HUES64 (cell line): ENCODE data around the gene NAP1L1.

Source experiments
- H3K27ac ChIP-seq: 2 replicates; pipeline ENCODE4 v1.7.0; 2013; ENCODE audit warnings: low read depth, low read length, inconsistent platforms
- H3K27me3 ChIP-seq: 2 replicates; pipeline ENCODE4 v1.6.1; 2013; ENCODE audit warnings: mild to moderate bottlenecking, low read length; ENCODE audit not compliant: insufficient read depth
- H3K36me3 ChIP-seq: 2 replicates; pipeline ENCODE4 v1.6.1; 2013; ENCODE audit warnings: mild to moderate bottlenecking, low read length; ENCODE audit not compliant: insufficient read depth
- H3K4me1 ChIP-seq: 2 replicates; pipeline ENCODE4 v1.6.1; 2013; ENCODE audit warnings: mild to moderate bottlenecking, low read length, moderate library complexity; ENCODE audit not compliant: insufficient read depth
- H3K4me3 ChIP-seq: 2 replicates; pipeline ENCODE4 v1.5.1; 2013; ENCODE audit warnings: mild to moderate bottlenecking, low read length, moderate library complexity
- H3K9ac ChIP-seq: 2 replicates; pipeline ENCODE4 v1.6.1; 2013; ENCODE audit warnings: mild to moderate bottlenecking, low read depth, low read length
- H3K9me3 ChIP-seq: 2 replicates; pipeline ENCODE4 v1.6.1; 2013; ENCODE audit warnings: low read depth, low read length; ENCODE audit not compliant: insufficient read depth
- WGBS: fragments of 150-250, 120-280 bp; methylation state at CpG from one replicate; pipeline ENCODE4 v1.1.7; 2013; ENCODE audit warnings: missing lambda C conversion rate; 5-methylcytosine and 5-hydroxymethylcytosine counted together

The NAP1L1 gene

GRCh38 chr12:76108356-76108755 is 23.9 kb upstream of the NAP1L1 start:
- H3K36me3 ChIP-seq = no peaks in the 10 kb centered on the region
- H3K9ac ChIP-seq = no peak overlapping the region
- 90% methylated on average over 3 of the region's 3 CpGs for WGBS
- H3K4me3 ChIP-seq = no peak overlapping the region
- H3K27ac ChIP-seq = no peak overlapping the region
- H3K9me3 ChIP-seq = no peaks in the 10 kb centered on the region
- H3K4me1 ChIP-seq = no peaks in the 10 kb centered on the region
- no peaks in the 10 kb centered on the region for H3K27me3 ChIP-seq

GRCh38 chr12:76106631-76107030 is 22.1 kb upstream of the NAP1L1 start:
- H3K4me1 ChIP-seq = peaks cover 5% of the 10 kb centered on the region
- H3K36me3 ChIP-seq = no peaks in the 10 kb centered on the region
- WGBS = 68% methylated on average over 2 of the region's 3 CpGs
- no peak overlapping the region for H3K27ac ChIP-seq
- no peak overlapping the region for H3K9ac ChIP-seq
- H3K9me3 ChIP-seq = no peaks in the 10 kb centered on the region
- no peaks in the 10 kb centered on the region for H3K27me3 ChIP-seq
- no peak overlapping the region for H3K4me3 ChIP-seq

GRCh38 chr12:76103958-76104357 is 19.5 kb upstream of the NAP1L1 start:
- Histone ChIP-seq H3K27ac (no peak overlapping the region), H3K9ac (no peak overlapping the region), H3K27me3 (no peaks in the 10 kb centered on the region), H3K4me3 (no peak overlapping the region), H3K36me3 (no peaks in the 10 kb centered on the region), H3K4me1 (peaks cover 9% of the 10 kb centered on the region), H3K9me3 (no peaks in the 10 kb centered on the region)
- WGBS = no CpG with 5 or more reads among the region's 1 CpG

- no peaks in the 10 kb centered on the region for H3K27me3 ChIP-seq
- no peaks in the 10 kb centered on the region for H3K36me3 ChIP-seq
- peak overlapping the region; percentile 63; the same call in 1 of the 2 replicates for H3K27ac ChIP-seq
- H3K9me3 ChIP-seq = no peaks in the 10 kb centered on the region
- H3K4me3 ChIP-seq = no peak overlapping the region
- 0 out of 2 replicates have a peak overlapping the region, but pooled peaks have one; percentile 8 for H3K9ac ChIP-seq
- peaks cover 9% of the 10 kb centered on the region for H3K4me1 ChIP-seq
- 88% methylated on average over 1 of the region's 1 CpG for WGBS
These were observed 17.4 kb upstream of the NAP1L1 start for GRCh38 chr12:76101739-76102385.

GRCh38 chr12:76096079-76096646 is 11.7 kb upstream of the NAP1L1 start:
- H3K27me3 ChIP-seq = no peaks in the 10 kb centered on the region
- 92% methylated on average over 1 of the region's 3 CpGs for WGBS
- no peak overlapping the region for H3K4me3 ChIP-seq
- H3K9ac ChIP-seq = no peak overlapping the region
- H3K4me1 ChIP-seq = peaks cover 5% of the 10 kb centered on the region; the same call in 1 of the 2 replicates
- H3K27ac ChIP-seq = no peak overlapping the region
- no peaks in the 10 kb centered on the region for H3K36me3 ChIP-seq
- H3K9me3 ChIP-seq = no peaks in the 10 kb centered on the region

- no peak overlapping the region for H3K4me3 ChIP-seq
- no peaks in the 10 kb centered on the region for H3K27me3 ChIP-seq
- 100% methylated on average over 1 of the region's 3 CpGs for WGBS
- no peaks in the 10 kb centered on the region for H3K9me3 ChIP-seq
- peaks cover 5% of the 10 kb centered on the region; the same call in 1 of the 2 replicates for H3K4me1 ChIP-seq
- H3K36me3 ChIP-seq = no peaks in the 10 kb centered on the region
- H3K27ac ChIP-seq = no peak overlapping the region
- H3K9ac ChIP-seq = no peak overlapping the region
These were observed 10.3 kb upstream of the NAP1L1 start for GRCh38 chr12:76094754-76095153.

- 69% methylated on average over 2 of the region's 2 CpGs for WGBS
- 0 out of 2 replicates have a peak overlapping the region, but pooled peaks have one; percentile 26 for H3K9ac ChIP-seq
- H3K27ac ChIP-seq = no peak overlapping the region
These were observed 6.8 kb upstream of the NAP1L1 start for GRCh38 chr12:76091246-76091754.

GRCh38 chr12:76085520-76085868 is 1.0 kb upstream of the NAP1L1 start:
- Histone ChIP-seq H3K9me3 (no peaks in the 10 kb centered on the region), H3K27me3 (no peaks in the 10 kb centered on the region), H3K27ac (no peak overlapping the region; the same call in 1 of the 2 replicates), H3K4me1 (peaks cover 31% of the 10 kb centered on the region), H3K36me3 (peaks cover 16% of the 10 kb centered on the region), H3K9ac (0 out of 2 replicates have a peak overlapping the region, but pooled peaks have one; percentile 99), H3K4me3 (peak overlapping the region; percentile 93)
- WGBS = 72% methylated on average over 4 of the region's 5 CpGs

More at GRCh38 chr12:76091246-76091754, 6.8 kb upstream of the NAP1L1 start:
- Histone ChIP-seq H3K27me3 (no peaks in the 10 kb centered on the region), H3K9me3 (no peaks in the 10 kb centered on the region), H3K4me3 (no peak overlapping the region), H3K4me1 (peaks cover 5% of the 10 kb centered on the region; the same call in 1 of the 2 replicates), H3K36me3 (no peaks in the 10 kb centered on the region)

GRCh38 chr12:76084863-76085519 is 506 bp upstream of the NAP1L1 start:
- Histone ChIP-seq H3K4me3 (peak overlapping the region; percentile 93), H3K4me1 (peaks cover 34% of the 10 kb centered on the region), H3K9ac (peak overlapping the region; percentile 99), H3K36me3 (peaks cover 21% of the 10 kb centered on the region), H3K9me3 (no peaks in the 10 kb centered on the region), H3K27me3 (no peaks in the 10 kb centered on the region), H3K27ac (peak overlapping the region; percentile 98)
- 3% methylated on average over 44 of the region's 44 CpGs for WGBS

- Histone ChIP-seq H3K9me3 (no peaks in the 10 kb centered on the region), H3K9ac (peak overlapping the region; percentile 99), H3K27ac (peak overlapping the region; percentile 98), H3K4me1 (peaks cover 47% of the 10 kb centered on the region), H3K36me3 (peaks cover 30% of the 10 kb centered on the region), H3K27me3 (no peaks in the 10 kb centered on the region), H3K4me3 (peak overlapping the region; percentile 93)
- WGBS = 1% methylated on average over 14 of the region's 14 CpGs
These were observed 1.1 kb downstream of the NAP1L1 start for GRCh38 chr12:76083246-76083903.

GRCh38 chr12:76081909-76082308 is 2.6 kb downstream of the NAP1L1 start:
- Histone ChIP-seq H3K9me3 (no peaks in the 10 kb centered on the region), H3K4me1 (peaks cover 59% of the 10 kb centered on the region), H3K9ac (peak overlapping the region; percentile 99; the same call in 1 of the 2 replicates), H3K36me3 (peaks cover 35% of the 10 kb centered on the region), H3K27ac (no peak overlapping the region), H3K4me3 (peak overlapping the region; percentile 93), H3K27me3 (no peaks in the 10 kb centered on the region)
